ENCODE data around the gene MRPL18. TPM values are rescaled to one million over a fixed set of nuclear protein-coding genes. Genes with fewer than 3 reads are reported as not detected.
"Not testable (repeated sequence)": the region's sequence is repeated elsewhere in the genome, so short reads cannot be mapped to it uniquely, and the experiment has no call there.

MRPL18 gene
- total RNA-seq, 2 donors from 2014 or later, result 62.3 to 66.0 TPM

GRCh38 chr6:159823953-159824352 is 33.7 kb downstream of the MRPL18 start:
- H3K27me3 ChIP-seq, result no peaks in the 10 kb centered on the region
- H3K4me1 ChIP-seq, result no peaks in the 10 kb centered on the region
- DNase-seq (ENCODE audit: low spot score), result no peak
- no peaks in the 10 kb centered on the region for H3K9me3 ChIP-seq
- no peak overlapping the region for H3K27ac ChIP-seq
- no peak overlapping the region for H3K4me3 ChIP-seq
- H3K36me3 ChIP-seq, result no peaks in the 10 kb centered on the region
- TF ChIP-seq CTCF (IDR thresholded peaks at IDR 0.05), result no peak

- DNase-seq (ENCODE audit: low spot score); H3K4me1 ChIP-seq; H3K4me3 ChIP-seq; H3K27me3 ChIP-seq; H3K27ac ChIP-seq; H3K36me3 ChIP-seq; H3K9me3 ChIP-seq: not testable (repeated sequence)
Measured at GRCh38 chr6:159824690-159825089, 34.4 kb downstream of the MRPL18 start.

DNA sequence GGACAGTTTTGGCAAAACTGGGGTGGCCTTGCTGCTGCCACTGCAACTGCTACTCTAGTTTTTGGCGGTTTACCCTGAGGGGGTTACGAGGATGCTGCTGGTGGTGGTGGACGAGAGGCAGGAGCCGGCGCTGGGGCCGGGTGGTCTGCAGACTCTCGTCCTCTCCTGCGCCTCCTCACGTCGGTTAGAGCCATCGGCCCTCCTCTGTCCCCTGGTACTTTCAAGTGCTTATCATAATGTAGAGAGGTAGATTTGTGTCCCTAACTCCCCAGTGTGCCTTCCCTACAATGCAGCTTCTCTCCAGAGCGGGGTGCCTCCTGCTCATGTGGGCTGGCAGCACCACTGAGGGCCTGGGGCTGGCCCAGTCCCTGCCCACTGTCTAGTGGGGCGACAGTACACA is 35.7 kb downstream of the MRPL18 start:
- Histone ChIP-seq H3K4me3 (no peak overlapping the region), H3K36me3 (no peaks in the 10 kb centered on the region), H3K4me1 (peaks cover 0 to 7% of the 10 kb centered on the region in 2 donors), H3K9me3 (no peaks in the 10 kb centered on the region), H3K27ac (no peak overlapping the region), H3K27me3 (no peaks in the 10 kb centered on the region)
- TF ChIP-seq CTCF (IDR thresholded peaks at IDR 0.05), result no peak
- DNase-seq (ENCODE audit: low spot score), result no peak

DNA sequence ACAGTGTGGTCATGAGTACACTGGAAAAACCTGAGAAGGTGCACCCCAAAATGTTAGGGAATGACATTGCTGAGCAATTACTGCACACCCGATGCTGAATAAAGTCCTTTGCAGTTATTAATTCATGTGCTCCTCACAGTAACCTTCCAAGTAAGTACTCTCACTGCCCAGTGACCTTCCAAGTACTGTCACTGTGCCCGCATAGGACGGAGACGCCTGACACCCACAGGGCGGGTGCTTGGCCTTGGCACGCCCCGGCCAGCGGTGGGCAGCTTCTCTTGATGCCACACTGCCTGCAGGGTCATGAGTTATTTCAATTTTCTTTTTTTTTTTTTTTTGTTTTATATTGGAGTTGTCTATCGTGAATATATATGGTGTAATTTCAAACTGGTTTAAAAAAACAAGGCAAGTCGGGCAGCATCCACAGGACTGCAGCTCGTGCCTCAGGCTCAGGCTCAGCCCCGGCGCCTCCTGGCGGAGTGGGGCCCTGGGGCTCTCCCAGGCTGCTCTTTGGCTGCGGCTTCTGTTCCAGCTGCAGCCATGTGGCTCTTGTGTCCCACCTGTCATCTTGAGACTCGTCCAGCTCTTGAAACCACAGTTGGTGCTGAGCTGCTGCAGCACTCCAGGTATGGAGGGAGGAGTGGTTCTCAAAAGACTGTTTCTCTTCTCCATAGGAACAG is 36.8 kb downstream of the MRPL18 start:
- no peak for DNase-seq (ENCODE audit: low spot score)
- Histone ChIP-seq H3K36me3 (no peaks in the 10 kb centered on the region), H3K27me3 (no peaks in the 10 kb centered on the region), H3K9me3 (no peaks in the 10 kb centered on the region), H3K4me1 (peaks cover 0 to 15% of the 10 kb centered on the region in 2 donors), H3K4me3 (no peak overlapping the region), H3K27ac (no peak overlapping the region)
- no peak for TF ChIP-seq CTCF (IDR thresholded peaks at IDR 0.05)

DNA sequence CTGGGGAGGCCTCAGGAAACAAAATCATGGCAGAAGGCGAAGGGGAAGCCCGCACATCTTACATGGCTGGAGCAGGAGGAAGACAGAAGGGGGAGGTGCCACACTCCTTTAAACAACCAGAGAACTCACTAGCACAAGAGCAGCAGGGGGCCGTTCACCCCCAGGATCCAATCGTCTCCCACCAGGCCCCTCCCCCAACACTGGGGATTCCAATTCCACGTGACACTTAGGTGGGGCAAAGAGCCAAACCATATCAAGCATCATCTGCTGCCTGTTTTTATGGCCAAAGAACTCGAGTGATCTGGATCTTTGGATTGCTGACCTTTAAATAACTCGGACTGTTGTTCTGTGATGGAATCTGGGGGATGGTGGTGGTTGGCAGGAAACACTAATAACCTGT is 37.8 kb downstream of the MRPL18 start:
- DNase-seq (ENCODE audit: low spot score), result no peak
- H3K27me3 ChIP-seq, result no peaks in the 10 kb centered on the region
- H3K36me3 ChIP-seq, result no peaks in the 10 kb centered on the region
- H3K4me1 ChIP-seq, result peaks cover 0 to 15% of the 10 kb centered on the region in 2 donors
- no peak overlapping the region for H3K4me3 ChIP-seq
- TF ChIP-seq CTCF (IDR thresholded peaks at IDR 0.05), result no peak
- H3K9me3 ChIP-seq, result no peaks in the 10 kb centered on the region
- no peak overlapping the region for H3K27ac ChIP-seq

GRCh38 chr6:159829526-159829925 is 39.3 kb downstream of the MRPL18 start:
- TF ChIP-seq CTCF (IDR thresholded peaks at IDR 0.05), result no peak
- no peak for DNase-seq (ENCODE audit: low spot score)

More at GRCh38 chr6:159829526-159829925, 39.3 kb downstream of the MRPL18 start:
- H3K4me3 ChIP-seq, result no peak overlapping the region
- H3K4me1 ChIP-seq, result peaks cover 0 to 15% of the 10 kb centered on the region in 2 donors
- H3K9me3 ChIP-seq, result no peaks in the 10 kb centered on the region
- H3K27ac ChIP-seq, result no peak overlapping the region
- no peaks in the 10 kb centered on the region for H3K27me3 ChIP-seq
- H3K36me3 ChIP-seq, result no peaks in the 10 kb centered on the region
